Fibroblast of villous mesenchyme (primary cell): ENCODE data around the gene OR7G2. TPM values are rescaled to one million over a fixed set of nuclear protein-coding genes. Genes with fewer than 3 reads are reported as not detected.
A peak's percentile ranks its signal among the peaks of the same experiment; 100 is the strongest.

Experiments
- DNase-seq: peaks from one replicate; pipeline ENCODE4 v3.0.0-alpha.2; 2010; ENCODE audit warnings: low read depth
- H3K4me3 ChIP-seq: 2 replicates; pipeline ENCODE4 v1.5.1; 2011; ENCODE audit warnings: low read depth, mild to moderate bottlenecking, low read length
- CTCF ChIP-seq: IDR thresholded peaks from 2 replicates; pipeline ENCODE4 v1.5.1; 2012; ENCODE audit warnings: low read depth, mild to moderate bottlenecking, low read length; ENCODE audit not compliant: insufficient read depth
- total RNA-seq: library from RNA; depleted of rRNA; stranded (reverse); fragments of >200 nt; gene quantifications from 2 replicates; pipeline ENCODE4 v1.2.3, GENCODE V29; 2012

Gene OR7G2
- total RNA-seq, 1 donor: not detected

GRCh38 chr19:9146882-9147281 lies 39.6 kb upstream of the OR7G2 start:
- no peak overlapping the region for H3K4me3 ChIP-seq
- no peak for TF ChIP-seq CTCF
- no peak for DNase-seq

DNA sequence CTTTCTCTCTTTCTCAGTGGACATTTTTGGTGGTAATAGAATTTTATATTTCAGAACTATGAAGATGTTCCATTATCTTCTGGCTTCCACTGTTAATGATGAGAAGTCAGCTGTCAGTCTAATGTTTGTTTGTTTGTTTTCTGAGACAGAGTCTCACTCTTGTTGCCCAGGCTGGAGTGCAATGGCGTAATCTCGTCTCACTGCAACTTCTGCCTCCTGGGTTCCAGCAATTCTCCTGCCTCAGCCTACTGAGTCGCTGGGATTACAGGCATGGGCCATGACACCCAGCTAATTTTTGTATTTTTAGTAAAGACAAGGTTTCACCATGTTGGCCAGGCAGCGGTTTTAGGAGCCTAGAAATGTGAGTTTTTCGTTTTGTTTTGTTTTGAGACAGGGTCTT lies 37.6 kb upstream of the OR7G2 start:
- H3K4me3 ChIP-seq: no peak overlapping the region
- TF ChIP-seq CTCF: no peak
- peak; percentile 5 for DNase-seq

DNA sequence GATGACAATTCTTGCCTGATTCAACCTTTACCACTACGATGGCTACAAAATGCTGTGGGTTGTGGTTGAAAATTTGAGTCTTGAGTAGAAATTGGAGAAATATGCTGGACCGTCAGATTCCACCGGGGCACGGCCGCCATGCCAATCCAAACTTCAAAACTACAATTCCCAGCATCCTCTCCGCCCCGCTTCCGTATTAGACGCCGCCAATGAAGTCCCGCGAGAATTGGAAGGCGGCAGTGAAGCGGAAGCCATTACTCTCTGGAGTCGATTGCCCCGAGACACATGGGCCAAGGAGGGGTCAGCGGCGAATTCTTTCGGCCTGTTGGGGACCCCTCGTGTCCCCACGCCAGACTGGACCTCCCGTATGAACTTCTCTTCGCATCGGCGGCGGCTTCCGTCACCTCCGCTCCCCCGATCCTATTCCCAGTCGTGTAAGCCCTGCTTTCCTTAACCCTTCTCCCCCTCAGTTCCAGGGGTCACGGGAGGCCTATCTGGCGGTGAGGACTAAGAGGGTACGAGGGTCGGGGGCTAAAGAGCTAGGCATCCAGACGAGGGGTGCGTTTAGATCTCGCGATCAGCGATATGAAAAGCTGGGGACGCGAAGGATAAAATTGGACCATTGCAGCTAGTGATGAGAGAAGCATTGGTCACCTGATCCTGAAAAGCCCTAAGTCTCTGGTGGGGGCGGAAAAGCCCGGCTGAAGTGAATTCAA lies 33.0 kb upstream of the OR7G2 start, which contains the start of gene ZNF317:
Gene ZNF317, plus strand, starts transcription at position 239 of the 716 bp plus-strand sequence. CDS start 15,620 bp downstream, outside the sequence.
- TF ChIP-seq CTCF: no peak
- peak within 1 kb of the TSS; percentile 97 for H3K4me3 ChIP-seq
- DNase-seq: peak; percentile 93

GRCh38 chr19:9139609-9140158 lies 32.4 kb upstream of the OR7G2 start:
- peak overlapping the region; percentile 97 for H3K4me3 ChIP-seq
- no peak for DNase-seq
- TF ChIP-seq CTCF: no peak

GRCh38 chr19:9132422-9132821 lies 25.1 kb upstream of the OR7G2 start:
- no peak overlapping the region for H3K4me3 ChIP-seq
- no peak for DNase-seq
- TF ChIP-seq CTCF: no peak

DNA sequence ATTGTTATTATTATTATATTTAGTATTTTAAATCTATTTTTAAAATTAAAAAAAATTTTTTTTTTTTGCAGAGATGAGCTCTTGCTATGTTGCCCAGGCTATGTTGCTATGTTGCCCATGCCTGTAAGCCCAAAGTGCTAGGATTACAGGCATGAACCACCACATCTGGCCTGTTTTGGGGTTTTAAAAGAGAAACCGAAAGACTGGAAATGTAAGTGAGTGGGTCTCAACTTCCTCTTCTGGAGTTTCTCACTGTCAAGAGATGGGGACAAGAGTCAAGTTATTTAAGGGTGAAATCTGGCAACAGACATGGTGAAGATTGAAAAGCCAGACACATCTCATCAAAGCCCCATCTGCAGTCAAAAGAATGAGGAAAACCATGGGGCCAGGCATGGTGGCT lies 23.7 kb upstream of the OR7G2 start:
- no peak overlapping the region for H3K4me3 ChIP-seq
- peak; percentile 2 for DNase-seq
- TF ChIP-seq CTCF: no peak

- no peak for TF ChIP-seq CTCF
- DNase-seq: peak; percentile 57
- no peak overlapping the region for H3K4me3 ChIP-seq
Observed at GRCh38 chr19:9128171-9128570, 20.9 kb upstream of the OR7G2 start.
